ENCODE measurements around the gene WDFY3.

- TF ChIP-seq CTCF (IDR thresholded peaks at IDR 0.05) (no peak), POLR2A (IDR thresholded peaks at IDR 0.05) (no peak)
Measured at GRCh38 chr4:84778041-84778440, 188.4 kb downstream of the WDFY3 start.

Data from testis (tissue), 2 donors.